ENCODE data around the gene KCNG2. TPM values are rescaled to one million over a fixed set of nuclear protein-coding genes. Genes with fewer than 3 reads are reported as not detected.

The KCNG2 gene
- total and polyA plus RNA-seq, 2 of the 13 experiments (the other 11 are each of a cell fraction or from before 2014, with no cell fraction given): not detected

DNA sequence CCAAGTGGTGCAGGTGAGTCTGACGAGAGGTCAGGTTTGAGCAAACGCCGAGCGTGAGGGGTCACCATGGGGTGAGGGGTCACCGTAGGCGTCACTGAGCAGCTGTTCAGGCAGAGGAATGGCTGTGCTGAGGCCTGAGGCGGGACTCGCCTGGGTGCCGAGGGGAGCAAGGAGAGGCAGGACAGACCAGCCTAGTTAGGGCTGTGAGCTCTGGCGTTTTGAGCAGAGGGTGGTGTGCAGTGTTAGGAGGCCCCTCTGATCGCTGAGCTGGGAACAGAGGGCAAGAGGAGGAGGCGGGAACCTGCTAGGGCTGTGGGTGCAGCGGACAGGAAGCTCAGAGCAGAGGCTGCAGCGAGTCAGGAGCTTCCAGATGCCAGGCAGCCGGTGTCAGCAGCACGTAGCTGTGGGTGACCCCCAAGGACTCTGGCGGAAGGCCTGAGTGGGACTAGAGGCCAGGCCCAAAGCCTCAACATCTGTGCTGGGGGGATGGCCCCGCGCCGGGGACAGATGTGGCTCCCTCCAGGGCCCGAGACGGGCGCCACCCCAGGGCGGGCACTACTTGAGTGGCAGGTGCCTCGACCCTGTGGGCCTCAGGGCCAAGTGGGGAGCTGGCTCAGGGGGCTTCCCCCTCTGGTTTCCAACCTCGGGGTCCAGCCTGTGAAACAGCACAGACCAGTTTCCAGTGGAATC lies 55.7 kb downstream of the KCNG2 start (continued):
- TF ChIP-seq KIAA2018 (CRISPR knock-in tag; IDR thresholded peaks at IDR 0.05; ENCODE audit: borderline replicate concordance): no peak
- no peak for TF ChIP-seq NR0B2 (CRISPR knock-in tag; IDR thresholded peaks at IDR 0.05)
- no peak for TF ChIP-seq SETDB1 (CRISPR knock-in tag; IDR thresholded peaks at IDR 0.05; ENCODE audit: borderline replicate concordance)
- TF ChIP-seq NR2C2 (CRISPR knock-in tag; IDR thresholded peaks at IDR 0.05; ENCODE audit: borderline replicate concordance): peak; percentile 73
- TF ChIP-seq RAD21 (CRISPR knock-in tag; IDR thresholded peaks at IDR 0.05): no peak
- TF ChIP-seq POLR2AphosphoS5 (IDR thresholded peaks at IDR 0.05; ENCODE audit: low read depth, low read length): no peak
- TF ChIP-seq ZNF34 (CRISPR knock-in tag; IDR thresholded peaks at IDR 0.05; ENCODE audit: borderline replicate concordance): no peak
- no peak for TF ChIP-seq NFE2 (CRISPR knock-in tag; IDR thresholded peaks at IDR 0.05)
- TF ChIP-seq SP140L (CRISPR knock-in tag; IDR thresholded peaks at IDR 0.05; ENCODE audit: borderline replicate concordance): no peak
- no peak for TF ChIP-seq ZNF777 (CRISPR knock-in tag; IDR thresholded peaks at IDR 0.05)
- no peak for TF ChIP-seq SP2 (CRISPR knock-in tag; IDR thresholded peaks at IDR 0.05)
- TF ChIP-seq PITX1 (CRISPR knock-in tag; IDR thresholded peaks at IDR 0.05): 0 out of 2 replicates have a peak, but pooled peaks have one; percentile 23
- TF ChIP-seq SALL2 (CRISPR knock-in tag; IDR thresholded peaks at IDR 0.05): no peak
- TF ChIP-seq MZF1 (CRISPR knock-in tag; IDR thresholded peaks at IDR 0.05; ENCODE audit: borderline replicate concordance): no peak
- no peak for TF ChIP-seq NFIC (IDR thresholded peaks at IDR 0.05; ENCODE audit: low read length)
- TF ChIP-seq, protein P1, sequence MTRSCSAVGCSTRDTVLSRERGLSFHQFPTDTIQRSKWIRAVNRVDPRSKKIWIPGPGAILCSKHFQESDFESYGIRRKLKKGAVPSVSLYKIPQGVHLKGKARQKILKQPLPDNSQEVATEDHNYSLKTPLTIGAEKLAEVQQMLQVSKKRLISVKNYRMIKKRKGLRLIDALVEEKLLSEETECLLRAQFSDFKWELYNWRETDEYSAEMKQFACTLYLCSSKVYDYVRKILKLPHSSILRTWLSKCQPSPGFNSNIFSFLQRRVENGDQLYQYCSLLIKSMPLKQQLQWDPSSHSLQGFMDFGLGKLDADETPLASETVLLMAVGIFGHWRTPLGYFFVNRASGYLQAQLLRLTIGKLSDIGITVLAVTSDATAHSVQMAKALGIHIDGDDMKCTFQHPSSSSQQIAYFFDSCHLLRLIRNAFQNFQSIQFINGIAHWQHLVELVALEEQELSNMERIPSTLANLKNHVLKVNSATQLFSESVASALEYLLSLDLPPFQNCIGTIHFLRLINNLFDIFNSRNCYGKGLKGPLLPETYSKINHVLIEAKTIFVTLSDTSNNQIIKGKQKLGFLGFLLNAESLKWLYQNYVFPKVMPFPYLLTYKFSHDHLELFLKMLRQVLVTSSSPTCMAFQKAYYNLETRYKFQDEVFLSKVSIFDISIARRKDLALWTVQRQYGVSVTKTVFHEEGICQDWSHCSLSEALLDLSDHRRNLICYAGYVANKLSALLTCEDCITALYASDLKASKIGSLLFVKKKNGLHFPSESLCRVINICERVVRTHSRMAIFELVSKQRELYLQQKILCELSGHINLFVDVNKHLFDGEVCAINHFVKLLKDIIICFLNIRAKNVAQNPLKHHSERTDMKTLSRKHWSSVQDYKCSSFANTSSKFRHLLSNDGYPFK (CRISPR knock-in tag; IDR thresholded peaks at IDR 0.05; ENCODE audit: borderline replicate concordance): no peak
- no peak for TF ChIP-seq NFE2L1 (CRISPR knock-in tag; IDR thresholded peaks at IDR 0.05; ENCODE audit: borderline replicate concordance)

Measured in HepG2 (cell line).